H1 (cell line): Measurements from ENCODE around the gene SUV39H2. TPM values are rescaled to one million over a fixed set of nuclear protein-coding genes. Genes with fewer than 3 reads are reported as not detected.

Experiments used
- CTCF ChIA-PET: fragments of 300-600 bp; sonication (Branson Sonifier 250); formaldehyde crosslinking; loops from one replicate; lab custom pipeline; 2021; ENCODE audit not compliant: partially characterized antibody; lab: Charles Lee
- POLR2A ChIA-PET: fragments of 300-600 bp; sonication (Branson Sonifier 250); formaldehyde crosslinking; loops from one replicate; lab custom pipeline; 2021; ENCODE audit warnings: inconsistent platforms; ENCODE audit not compliant: partially characterized antibody; lab: Charles Lee
- DNase-seq, 2 experiments: peaks; one replicate each; pipeline versions ENCODE4 v3.0.0 to v3.0.0-alpha.2; 2010 to 2022; ENCODE audit warnings: low spot score in 2 of 2, low read depth in 1 of 2, mixed read lengths in 1 of 2
- FAIRE-seq: peaks from 2 replicates; lab custom pipeline; 2011; peaks lifted over from hg19 to GRCh38; lab: Jason Lieb, UNC
- H2AFZ ChIP-seq: 2 replicates; pipeline ENCODE4 v1.8.1; 2012; ENCODE audit warnings: low read length, inconsistent platforms
- H2AK5ac ChIP-seq: 2 replicates; pipeline ENCODE4 v1.6.1; 2013; ENCODE audit warnings: low read depth, low read length
- H2BK120ac ChIP-seq: replicated peaks from 2 replicates; pipeline ENCODE3; 2013; ENCODE audit warnings: low read depth, low read length, inconsistent platforms
- H2BK12ac ChIP-seq: 2 replicates; pipeline ENCODE4 v1.6.1; 2013; ENCODE audit warnings: low read depth, low read length
- H2BK15ac ChIP-seq: 2 replicates; pipeline ENCODE4 v1.6.1; 2013; ENCODE audit warnings: low read length
- H2BK20ac ChIP-seq: 2 replicates; pipeline ENCODE4 v1.6.1; 2013; ENCODE audit warnings: low read length
- H2BK5ac ChIP-seq: 2 replicates; pipeline ENCODE4 v1.6.1; 2013; ENCODE audit warnings: low read depth, low read length
- H3K14ac ChIP-seq: 2 replicates; pipeline ENCODE4 v1.6.1; 2013; ENCODE audit warnings: inconsistent platforms; ENCODE audit not compliant: insufficient read length
- H3K18ac ChIP-seq: 2 replicates; pipeline ENCODE4 v1.6.1; 2013; ENCODE audit warnings: low read length; ENCODE audit errors: extremely low read depth
- H3K23ac ChIP-seq: 2 replicates; pipeline ENCODE4 v1.6.1; 2013; ENCODE audit warnings: inconsistent platforms; ENCODE audit not compliant: insufficient read length
- H3K23me2 ChIP-seq: 2 replicates; pipeline ENCODE4 v1.6.1; 2013; ENCODE audit warnings: low read depth, low read length
- H3K27ac ChIP-seq: 2 replicates; pipeline ENCODE4 v1.6.1; 2011; ENCODE audit warnings: low read depth, low read length, inconsistent platforms
- H3K27me3 ChIP-seq, 4 experiments: replicated peaks in 1 of 4; 1 replicate in 1 of 4; 2 replicates in 3 of 4; pipeline versions ENCODE4 v1.6.1 to v1.8.1; 2011 to 2013; ENCODE audit warnings: low read length in 3 of 4, mild to moderate bottlenecking in 3 of 4, inconsistent platforms in 2 of 4, mixed read lengths in 2 of 4, moderate library complexity in 1 of 4; ENCODE audit not compliant: control insufficient read depth in 3 of 4, insufficient read depth in 3 of 4; ENCODE audit errors: extremely low read depth in 1 of 4
- H3K36me3 ChIP-seq, 4 experiments: 2 replicates each; pipeline versions ENCODE4 v1.6.1 to v1.8.1; 2011 to 2013; ENCODE audit warnings: mild to moderate bottlenecking in 4 of 4, low read length in 3 of 4, moderate library complexity in 2 of 4, control low read depth in 1 of 4, inconsistent platforms in 1 of 4; ENCODE audit not compliant: insufficient read depth in 4 of 4, control insufficient read depth in 2 of 4
- H3K4ac ChIP-seq: replicated peaks from 2 replicates; pipeline ENCODE3; 2013; ENCODE audit warnings: low read length, low read depth, mixed read lengths, inconsistent platforms; ENCODE audit not compliant: insufficient read length
- H3K4me1 ChIP-seq, 4 experiments: replicated peaks in 1 of 4; 1 replicate in 1 of 4; 2 replicates in 3 of 4; pipeline versions ENCODE4 v1.6.1 to v1.8.1; 2011 to 2013; ENCODE audit warnings: low read length in 3 of 4, inconsistent platforms in 2 of 4, mixed read lengths in 1 of 4; ENCODE audit not compliant: insufficient read depth in 4 of 4, control insufficient read depth in 3 of 4
- H3K4me2 ChIP-seq, 2 experiments: 2 replicates each; pipeline versions ENCODE4 v1.6.1 to v1.8.1; 2011 to 2013; ENCODE audit warnings: low read depth in 2 of 2, low read length in 2 of 2, control low read depth in 1 of 2, inconsistent platforms in 1 of 2, mild to moderate bottlenecking in 1 of 2; ENCODE audit not compliant: insufficient read depth in 1 of 2
- H3K4me3 ChIP-seq, 4 experiments: fragments of 200-600, 300-600 bp in 1 of 4; sonication (generic), shearing (Covaris generic), sonication (Bioruptor Twin) in 1 of 4; 2 replicates each; pipeline versions ENCODE4 v1.5.1 to v1.8.1; 2011 to 2016; ENCODE audit warnings: low read length in 4 of 4, low read depth in 3 of 4, control low read depth in 2 of 4, inconsistent platforms in 2 of 4, mild to moderate bottlenecking in 2 of 4, mixed read lengths in 1 of 4, moderate library complexity in 1 of 4; ENCODE audit not compliant: insufficient read depth in 2 of 4; ENCODE audit errors: extremely low read depth in 1 of 4
- H3K56ac ChIP-seq: replicated peaks from 2 replicates; pipeline ENCODE3; 2013; ENCODE audit warnings: low read depth, mild to moderate bottlenecking, mixed read lengths, low read length, inconsistent platforms; ENCODE audit not compliant: insufficient read length
- H3K79me1 ChIP-seq: 2 replicates; pipeline ENCODE4 v1.6.1; 2013; ENCODE audit warnings: low read depth, low read length, control low read depth
- H3K79me2 ChIP-seq, 2 experiments: 2 replicates each; pipeline versions ENCODE4 v1.6.1 to v1.8.1; 2012 to 2013; ENCODE audit warnings: low read length in 2 of 2, mild to moderate bottlenecking in 2 of 2, inconsistent platforms in 1 of 2; ENCODE audit not compliant: insufficient read depth in 2 of 2, control insufficient read depth in 1 of 2
- H3K9ac ChIP-seq, 4 experiments: replicated peaks in 1 of 4; 1 replicate in 1 of 4; 2 replicates in 3 of 4; pipeline versions ENCODE4 v1.6.1 to v1.8.1; 2011 to 2013; ENCODE audit warnings: low read depth in 3 of 4, low read length in 3 of 4, control low read depth in 2 of 4, mild to moderate bottlenecking in 2 of 4, moderate library complexity in 2 of 4, inconsistent platforms in 1 of 4; ENCODE audit errors: extremely low read depth in 1 of 4
- H3K9me3 ChIP-seq, 2 experiments: 2 replicates each; pipeline versions ENCODE4 v1.6.1 to v1.8.1; 2012 to 2013; ENCODE audit warnings: mild to moderate bottlenecking in 2 of 2, moderate library complexity in 2 of 2, control low read depth in 1 of 2, inconsistent platforms in 1 of 2, low read depth in 1 of 2, low read length in 1 of 2, mixed read lengths in 1 of 2; ENCODE audit not compliant: insufficient read depth in 2 of 2
- H4K20me1 ChIP-seq, 2 experiments: replicated peaks in 1 of 2; 2 replicates each; pipeline versions ENCODE3 to v1.8.1; 2011 to 2013; ENCODE audit warnings: inconsistent platforms in 2 of 2, low read length in 2 of 2, mild to moderate bottlenecking in 1 of 2; ENCODE audit not compliant: insufficient read depth in 2 of 2, control insufficient read depth in 1 of 2
- H4K5ac ChIP-seq: 2 replicates; pipeline ENCODE4 v1.6.1; 2013; ENCODE audit warnings: low read length, low read depth, mixed read lengths, inconsistent platforms; ENCODE audit not compliant: insufficient read length
- H4K8ac ChIP-seq: 2 replicates; pipeline ENCODE4 v1.8.0; 2013; ENCODE audit warnings: mild to moderate bottlenecking, moderate library complexity, low read length, inconsistent platforms; ENCODE audit not compliant: insufficient read depth; ENCODE audit errors: extremely low read depth
- H4K91ac ChIP-seq: replicated peaks from 2 replicates; pipeline ENCODE3; 2013; ENCODE audit warnings: low read length, mixed read lengths, inconsistent platforms; ENCODE audit not compliant: insufficient read length
- CTBP2 ChIP-seq: IDR thresholded peaks from 2 replicates; pipeline ENCODE4 v1.7.0; 2011; ENCODE audit warnings: borderline replicate concordance, mild to moderate bottlenecking, moderate library complexity, mixed read lengths, low read length; ENCODE audit not compliant: insufficient read depth, insufficient read length
- POLR2AphosphoS5 ChIP-seq: IDR thresholded peaks from 2 replicates; pipeline ENCODE4 v1.6.1; 2011; ENCODE audit warnings: low read depth, low read length
- SAP30 ChIP-seq: fragments of 300-600 bp; sonication (generic); IDR thresholded peaks from 2 replicates; pipeline ENCODE4 v1.7.1; 2012; ENCODE audit warnings: low read length, moderate library complexity, mild to moderate bottlenecking, inconsistent platforms; ENCODE audit not compliant: insufficient read depth, insufficient replicate concordance
- SIRT6 ChIP-seq: IDR thresholded peaks from one replicate; pipeline ENCODE4 v1.7.1; 2012; ENCODE audit warnings: low read length, inconsistent platforms
- TAF7 ChIP-seq: optimal IDR thresholded peaks from 2 replicates; pipeline ENCODE3; 2011; ENCODE audit warnings: low read depth, mild to moderate bottlenecking, inconsistent platforms, low read length, moderate library complexity, borderline replicate concordance
- WGBS, 2 experiments: shearing (Covaris generic) in 1 of 2; methylation state at CpG; one replicate each; pipeline versions ENCODE4 v1.1.6 to v1.1.7; 2013 to 2015; ENCODE audit warnings: low lambda C conversion rate in 2 of 2, mixed read lengths in 2 of 2, inconsistent platforms in 1 of 2, low coverage in 1 of 2, missing lambda C conversion rate in 1 of 2; ENCODE audit not compliant: insufficient replicate concordance in 2 of 2, insufficient coverage in 1 of 2, insufficient read length in 1 of 2; ENCODE audit errors: extremely low coverage in 1 of 2, missing lambda C conversion rate in 1 of 2; 5-methylcytosine and 5-hydroxymethylcytosine counted together
- polyA plus RNA-seq, 7 experiments: library from polyadenylated mRNA; depleted of rRNA in 3 of 7; stranded (reverse) in 5 of 7; unstranded in 2 of 7; fragments of >200 nt in 5 of 7; fragments of 200-250 nt in 2 of 7; gene quantifications; 1 replicate in 5 of 7; 2 replicates in 1 of 7; 4 replicates in 1 of 7; pipeline versions ENCODE4 v1.2.1 to v1.2.3, GENCODE V29; 2011 to 2013; ENCODE audit warnings: missing spikeins in 2 of 7, mixed read lengths in 2 of 7
- total RNA-seq: library from RNA; stranded (reverse); fragmentation: NEBNext Ultra II Directional; extraction: Animal tissue kit (Norgen Biotek cat#: 25700); gene quantifications from 2 replicates; pipeline ENCODE4 v1.2.1, GENCODE V29; 2021
- TF ChIP-seq, protein P1 (sequence below): IDR thresholded peaks from 2 replicates; pipeline ENCODE4 v1.6.1; 2011; ENCODE audit warnings: low read length, improper control_type of control experiment

SUV39H2 gene
- total and polyA plus RNA-seq, 2 of the 8 experiments (the other 6 are each of a cell fraction or from before 2014, with no cell fraction given): 19.4 to 62.3 TPM

DNA sequence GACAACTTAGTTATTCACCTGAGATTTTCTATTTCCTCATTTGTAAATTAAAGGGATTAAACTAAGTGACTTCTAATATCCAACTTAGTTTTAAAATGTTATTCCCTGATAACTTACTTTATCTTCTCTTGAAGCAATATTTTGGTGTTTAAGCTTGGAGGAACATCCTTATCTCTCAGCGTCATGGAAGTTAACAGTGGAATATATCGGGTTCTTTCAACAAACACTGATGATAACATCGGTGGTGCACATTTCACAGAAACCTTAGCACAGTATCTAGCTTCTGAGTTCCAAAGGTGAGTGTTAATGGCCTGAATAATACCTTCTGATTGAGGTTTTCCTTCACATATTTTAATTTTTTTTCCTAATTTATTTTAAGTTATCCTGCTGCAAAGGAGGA, 26.4 kb upstream of the SUV39H2 start:
- Histone ChIP-seq H2BK5ac (no peak overlapping the region), H3K56ac (no peak overlapping the region), H3K79me1 (no peaks in the 10 kb centered on the region), H3K14ac (no peak overlapping the region), H3K4ac (no peak overlapping the region), H2BK15ac (no peak overlapping the region), H4K5ac (no peak overlapping the region), H3K4me2 (no peak overlapping the region), H2BK120ac (no peak overlapping the region), H4K91ac (no peak overlapping the region), H3K36me3 (peaks cover 0 to 35% (median 4%) of the 10 kb centered on the region in 4 experiments; a peak in 5 of 8 replicates), H3K4me3 (no peak overlapping the region), H2AK5ac (no peak overlapping the region), H3K9ac (no peak overlapping the region), H3K9me3 (no peaks in the 10 kb centered on the region), H2BK12ac (no peak overlapping the region), H3K27me3 (no peaks in the 10 kb centered on the region), H3K23ac (no peak overlapping the region), H3K23me2 (no peaks in the 10 kb centered on the region), H3K27ac (no peak overlapping the region), H2BK20ac (no peak overlapping the region), H4K20me1 (no peaks in the 10 kb centered on the region), H4K8ac (no peak overlapping the region), H3K18ac (no peak overlapping the region), H2AFZ (no peak overlapping the region), H3K4me1 (no peaks in the 10 kb centered on the region), H3K79me2 (no peaks in the 10 kb centered on the region)
- no peak for FAIRE-seq
- no peak for DNase-seq
- CTCF ChIA-PET: interaction anchor here (1.2 kb wide), 1 partner anchor 10 kb away, joined by 6 read pairs; no protein-coding TSS in a partner anchor
- POLR2A ChIA-PET: interaction anchor here (0.9 to 2.0 kb wide), 3 partner anchors 10 to 26 kb away, joined by 3 to 6 read pairs (median 3); partner anchors contain the start of gene SUV39H2
- TF ChIP-seq TAF7: no peak
- TF ChIP-seq SAP30: no peak
- no peak for TF ChIP-seq SIRT6
- no peak for TF ChIP-seq CTBP2
- TF ChIP-seq, protein P1, sequence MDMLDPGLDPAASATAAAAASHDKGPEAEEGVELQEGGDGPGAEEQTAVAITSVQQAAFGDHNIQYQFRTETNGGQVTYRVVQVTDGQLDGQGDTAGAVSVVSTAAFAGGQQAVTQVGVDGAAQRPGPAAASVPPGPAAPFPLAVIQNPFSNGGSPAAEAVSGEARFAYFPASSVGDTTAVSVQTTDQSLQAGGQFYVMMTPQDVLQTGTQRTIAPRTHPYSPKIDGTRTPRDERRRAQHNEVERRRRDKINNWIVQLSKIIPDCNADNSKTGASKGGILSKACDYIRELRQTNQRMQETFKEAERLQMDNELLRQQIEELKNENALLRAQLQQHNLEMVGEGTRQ: no peak
- no peak for TF ChIP-seq POLR2AphosphoS5
- WGBS, 2 experiments: 97% methylated on average over 3 of the region's 3 CpGs; no CpG with 5 or more reads in 1 of the 2 experiments
